Activated CD8-positive, alpha-beta memory T cell treated with anti-CD3 and anti-CD28 coated beads for 4 hours (primary cell): ENCODE data around the gene ZBTB8OS.
A peak's percentile ranks its signal among the peaks of the same experiment; 100 is the strongest.
"Not testable (repeated sequence)": the region's sequence is repeated elsewhere in the genome, so short reads cannot be mapped to it uniquely, and the experiment has no call there.

ENCODE experiments used
- DNase-seq, 2 donors: peaks; one replicate each; pipeline ENCODE4 v3.0.0-alpha.2; 2020; ENCODE audit warnings: low read depth in 2 of 2

Gene ZBTB8OS

DNA sequence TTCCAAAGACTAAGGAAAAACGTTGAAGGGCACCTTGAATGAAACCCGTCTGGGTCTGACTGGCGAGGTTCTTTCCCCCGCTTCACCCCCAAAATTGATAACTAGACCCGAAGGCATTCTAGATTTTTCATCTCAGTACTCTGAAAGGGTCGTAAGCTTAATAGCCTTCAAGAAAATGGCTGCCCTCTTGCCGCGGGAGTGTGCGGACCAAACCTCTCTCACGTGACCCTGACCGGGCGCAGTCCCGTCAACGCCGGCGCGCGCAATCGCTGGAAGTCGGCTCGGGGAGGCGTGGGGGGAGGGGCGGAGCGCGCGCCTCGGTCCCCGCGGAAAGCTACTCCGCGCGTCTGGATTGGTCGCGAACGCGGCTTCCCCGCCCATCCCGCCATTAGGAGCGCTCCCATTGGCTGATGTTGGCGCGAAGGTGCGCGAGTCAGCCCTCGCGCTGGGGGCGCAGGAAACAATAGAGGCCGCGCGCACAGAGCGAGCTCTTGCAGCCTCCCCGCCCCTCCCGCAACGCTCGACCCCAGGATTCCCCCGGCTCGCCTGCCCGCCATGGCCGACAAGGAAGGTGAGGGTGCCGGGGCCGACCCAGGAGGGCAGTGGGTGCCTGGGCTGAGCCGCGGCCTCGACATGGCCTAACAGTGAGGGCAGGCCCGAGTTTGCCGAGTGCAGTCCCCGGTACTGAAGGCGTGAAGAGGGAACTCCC is 556 bp upstream of the ZBTB8OS start, which contains the start of gene RBBP4:
TSS of gene RBBP4 (plus strand) at position 457 of the 709 bp plus-strand sequence. CDS start at position 556, 99 bp downstream.
- DNase-seq: peak; percentile 95 to 98

- DNase-seq: no peak
These were observed 2.8 kb downstream of the ZBTB8OS start for GRCh38 chr1:32647308-32648134.

- no peak for DNase-seq
These were observed 5.9 kb downstream of the ZBTB8OS start for GRCh38 chr1:32644426-32644825.

DNA sequence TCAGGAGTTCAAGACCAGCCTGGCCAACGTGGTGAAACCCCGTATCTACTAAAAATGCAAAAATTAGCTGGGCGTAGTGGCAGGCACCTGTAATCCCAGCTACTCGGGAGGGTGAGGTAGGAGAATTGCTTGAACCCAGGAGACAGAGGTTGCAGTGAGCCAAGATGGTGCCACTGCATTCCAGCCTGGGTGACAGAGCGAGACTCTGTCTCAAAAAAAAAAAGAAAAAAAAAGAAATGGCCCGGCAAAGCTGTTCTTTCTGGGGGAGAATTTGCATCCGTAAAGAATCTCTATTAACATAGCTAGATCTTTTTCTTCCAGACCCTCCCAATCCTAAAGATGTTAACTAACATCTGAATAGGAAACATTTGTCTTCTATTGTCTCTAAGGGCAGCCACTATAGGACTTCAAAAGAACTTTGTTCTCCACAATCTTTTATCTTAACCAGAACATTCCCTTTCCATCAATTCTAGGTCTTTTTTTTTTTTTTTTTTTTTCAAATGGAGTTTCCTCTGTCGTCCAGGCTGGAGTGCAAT is 8.0 kb downstream of the ZBTB8OS start:
- DNase-seq: not testable (repeated sequence)

DNA sequence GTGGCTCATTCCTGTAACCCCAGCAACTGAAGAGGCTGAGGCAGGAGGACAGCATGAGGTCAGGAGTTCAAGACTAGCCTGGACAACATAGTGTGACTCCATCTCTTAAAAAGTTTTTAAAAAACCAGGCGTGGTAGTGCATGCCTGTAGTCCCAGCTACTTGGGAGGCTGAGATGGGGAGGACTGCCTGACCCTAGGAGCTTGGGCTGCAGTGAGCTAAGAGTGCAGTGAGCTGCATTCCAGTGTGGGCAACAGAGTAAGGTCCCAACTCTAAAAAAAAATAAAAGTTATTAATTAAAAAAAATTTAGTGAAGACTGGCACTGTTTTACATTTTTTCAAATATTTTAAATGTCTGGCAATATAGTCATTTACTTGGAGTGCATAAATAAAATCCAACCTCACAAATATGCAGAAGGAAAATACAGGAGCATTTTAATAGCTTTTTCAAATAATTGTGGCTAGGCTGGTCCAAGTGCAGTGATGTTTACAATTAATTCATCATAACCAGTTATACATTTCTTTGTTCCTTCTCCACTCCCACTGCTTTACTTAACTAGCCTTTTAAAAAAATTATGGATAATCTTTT is 10.8 kb downstream of the ZBTB8OS start:
- DNase-seq: no peak

GRCh38 chr1:32636914-32637645 is 13.3 kb downstream of the ZBTB8OS start:
- DNase-seq: no peak

GRCh38 chr1:32635508-32636277 is 14.7 kb downstream of the ZBTB8OS start:
- DNase-seq: no peak

DNA sequence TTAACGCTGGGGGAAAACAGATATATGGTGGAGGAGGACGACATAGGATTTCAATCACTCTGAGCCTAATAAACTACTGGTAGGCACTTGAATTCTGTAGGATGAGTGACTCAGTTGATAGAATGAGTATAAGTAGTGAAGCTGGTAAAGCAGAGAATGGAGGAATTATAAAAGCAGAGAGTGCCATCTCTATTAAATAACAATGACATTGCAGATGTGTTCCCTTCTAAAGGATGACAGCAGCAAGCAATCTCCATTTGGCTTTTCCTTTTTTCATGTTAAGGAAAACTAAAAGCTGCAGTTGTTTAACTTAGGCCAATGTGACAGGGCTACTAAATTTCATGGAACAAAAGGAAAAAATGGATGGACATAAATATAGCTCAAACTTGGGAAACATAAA is 17.5 kb downstream of the ZBTB8OS start:
- no peak for DNase-seq

GRCh38 chr1:32630173-32630572 is 20.2 kb downstream of the ZBTB8OS start:
- not testable (repeated sequence) for DNase-seq

DNA sequence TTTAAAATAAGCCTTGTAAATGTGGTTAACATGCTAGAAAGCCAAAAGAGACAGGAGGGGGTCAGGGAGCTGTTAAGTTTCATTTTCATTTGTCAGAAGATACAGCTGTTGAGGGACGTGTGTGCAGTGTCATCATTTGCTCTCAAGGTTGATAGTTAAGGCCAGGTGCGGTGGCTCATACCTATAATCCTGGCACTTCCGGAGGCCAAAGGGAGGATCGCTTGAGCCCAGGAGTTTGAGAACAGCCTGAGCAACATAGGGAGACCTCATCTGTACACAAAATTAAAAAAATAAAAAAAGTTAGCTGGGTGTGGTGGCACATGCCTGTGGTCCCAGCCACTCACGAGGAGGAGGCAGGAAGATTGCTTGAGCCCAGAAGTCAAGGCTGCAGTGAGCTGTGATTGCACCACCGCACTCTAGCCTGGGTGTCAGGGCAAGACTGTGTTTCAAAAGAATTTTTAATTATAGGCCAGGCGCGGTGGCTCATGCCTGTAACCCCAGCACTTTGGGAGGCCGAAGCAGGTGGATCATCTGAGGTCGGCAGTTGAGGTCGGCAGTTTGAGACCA is 22.7 kb downstream of the ZBTB8OS start:
- no peak for DNase-seq

DNA sequence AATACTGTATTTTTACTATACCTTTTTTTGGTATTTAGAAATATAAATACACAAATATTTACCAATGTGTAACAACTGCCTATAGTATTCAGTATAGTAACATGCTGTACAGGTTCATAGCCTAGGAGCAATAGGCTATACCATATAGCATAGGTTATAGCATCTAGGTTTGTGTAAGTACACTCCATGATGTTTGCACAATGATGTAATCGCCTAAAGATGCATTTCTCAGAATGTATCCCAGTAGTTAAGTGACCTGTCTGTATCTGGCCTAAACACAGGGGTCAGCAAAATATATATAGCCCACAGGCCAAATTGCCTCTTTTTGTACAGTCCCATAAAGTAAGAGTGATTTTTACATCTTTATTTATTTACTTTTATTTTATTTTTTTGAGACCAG is 24.2 kb downstream of the ZBTB8OS start:
- DNase-seq: no peak

GRCh38 chr1:32623775-32624174 is 26.6 kb downstream of the ZBTB8OS start:
- peak in 1 of 2 donors; percentile 26 for DNase-seq

- no peak for DNase-seq
These were observed 27.3 kb downstream of the ZBTB8OS start for GRCh38 chr1:32622806-32623681.

DNA sequence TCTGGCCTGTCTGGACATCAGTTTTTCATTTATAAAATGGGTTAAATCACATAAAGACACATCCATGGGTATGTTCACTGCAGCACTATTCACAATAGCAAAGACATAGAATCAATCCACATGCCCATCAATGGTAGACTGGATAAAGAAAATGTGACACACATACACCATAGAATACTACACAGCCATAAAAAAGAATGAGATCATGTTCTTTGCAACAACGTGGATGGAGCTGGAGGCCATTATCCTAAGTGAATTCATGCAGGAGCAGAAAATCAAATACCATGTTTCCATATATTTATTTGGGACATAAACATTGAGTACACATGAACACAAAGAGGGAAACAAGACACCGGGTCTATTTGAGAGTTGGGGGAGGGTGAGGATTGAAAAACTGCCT is 28.1 kb downstream of the ZBTB8OS start:
- no peak for DNase-seq

DNA sequence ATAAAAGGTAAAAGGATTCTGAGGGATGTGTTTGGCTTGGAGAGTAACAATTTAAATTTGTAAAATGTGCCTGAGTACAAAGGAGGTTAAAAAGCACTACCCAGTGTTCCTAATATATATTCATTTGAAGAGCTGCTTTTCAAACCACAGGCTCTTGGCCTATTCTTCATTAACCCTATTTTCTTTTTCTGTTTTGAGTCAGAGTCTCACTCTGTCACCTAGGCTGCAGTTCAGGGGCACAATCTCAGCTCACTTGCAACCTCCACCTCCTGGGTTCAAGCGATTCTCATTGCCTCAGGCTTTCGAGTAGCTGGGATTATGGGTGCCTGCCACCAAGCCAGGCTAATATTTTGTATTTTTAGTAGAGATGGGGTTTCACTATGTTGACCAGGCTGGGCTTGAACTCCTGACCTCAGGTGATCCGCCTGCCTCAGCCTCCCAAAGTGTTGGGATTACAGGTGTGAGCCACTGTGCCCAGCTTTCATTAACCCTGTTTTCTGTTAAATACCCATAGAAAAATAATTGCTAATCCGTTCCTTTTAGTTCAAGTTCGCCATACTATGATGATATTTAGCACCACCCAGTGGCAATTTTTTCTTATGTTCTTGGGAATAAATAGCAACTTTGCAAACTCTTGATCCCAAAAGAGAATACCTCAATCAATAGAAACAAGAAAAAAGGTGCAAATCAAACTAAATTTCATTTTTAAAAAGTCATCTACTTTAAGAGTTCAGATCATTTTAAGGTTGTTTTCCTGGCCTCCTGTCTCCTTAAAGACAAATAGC is 30.5 kb downstream of the ZBTB8OS start:
- DNase-seq: no peak

GRCh38 chr1:32618673-32619221 is 31.6 kb downstream of the ZBTB8OS start:
- DNase-seq: no peak

- DNase-seq: no peak
These were observed 36.9 kb downstream of the ZBTB8OS start for GRCh38 chr1:32613472-32613871.

- DNase-seq: no peak
These were observed 38.0 kb downstream of the ZBTB8OS start for GRCh38 chr1:32612189-32612881.
